Panc1 (cell line): ENCODE measurements around the gene ZNF831.

Source experiments
- POLR2AphosphoS5 ChIP-seq: IDR thresholded peaks from 2 replicates; pipeline ENCODE4 v1.6.1; 2012; ENCODE audit warnings: mild to moderate bottlenecking, low read depth, low read length, moderate library complexity
- SIN3A ChIP-seq: IDR thresholded peaks from 2 replicates; pipeline ENCODE4 v1.6.1; 2012; ENCODE audit warnings: low read depth, mild to moderate bottlenecking, low read length, moderate library complexity, borderline replicate concordance; ENCODE audit not compliant: insufficient read depth
- TCF7L2 ChIP-seq: IDR thresholded peaks from 2 replicates; pipeline ENCODE4 v1.6.1; 2011; ENCODE audit warnings: mild to moderate bottlenecking, low read depth, low read length, inconsistent platforms
- TF ChIP-seq, protein P1 (sequence below): fragments of 450-650 bp; IDR thresholded peaks from 2 replicates; pipeline ENCODE4 v1.5.1; 2017; ENCODE audit warnings: mild to moderate bottlenecking

DNA sequence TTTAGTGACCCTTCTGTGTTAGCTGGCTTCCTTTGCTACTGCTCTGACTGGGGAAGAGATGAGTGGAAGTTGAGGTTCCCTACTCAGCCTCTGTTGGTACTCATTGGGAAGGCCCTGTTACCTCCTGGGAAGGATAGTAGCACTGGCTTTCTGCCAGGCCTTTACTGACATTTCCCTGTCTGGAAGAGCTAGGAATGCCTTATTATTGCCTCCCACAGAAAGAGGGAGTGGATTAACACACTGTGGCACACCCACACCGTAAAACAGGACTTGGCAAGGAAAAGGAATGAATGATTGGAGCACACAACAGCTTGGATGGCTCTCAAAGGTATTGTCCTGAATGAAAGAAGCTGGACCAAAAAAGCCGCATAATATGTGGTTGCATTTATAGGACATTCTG, 12.2 kb downstream of the ZNF831 start:
- TF ChIP-seq, protein P1, sequence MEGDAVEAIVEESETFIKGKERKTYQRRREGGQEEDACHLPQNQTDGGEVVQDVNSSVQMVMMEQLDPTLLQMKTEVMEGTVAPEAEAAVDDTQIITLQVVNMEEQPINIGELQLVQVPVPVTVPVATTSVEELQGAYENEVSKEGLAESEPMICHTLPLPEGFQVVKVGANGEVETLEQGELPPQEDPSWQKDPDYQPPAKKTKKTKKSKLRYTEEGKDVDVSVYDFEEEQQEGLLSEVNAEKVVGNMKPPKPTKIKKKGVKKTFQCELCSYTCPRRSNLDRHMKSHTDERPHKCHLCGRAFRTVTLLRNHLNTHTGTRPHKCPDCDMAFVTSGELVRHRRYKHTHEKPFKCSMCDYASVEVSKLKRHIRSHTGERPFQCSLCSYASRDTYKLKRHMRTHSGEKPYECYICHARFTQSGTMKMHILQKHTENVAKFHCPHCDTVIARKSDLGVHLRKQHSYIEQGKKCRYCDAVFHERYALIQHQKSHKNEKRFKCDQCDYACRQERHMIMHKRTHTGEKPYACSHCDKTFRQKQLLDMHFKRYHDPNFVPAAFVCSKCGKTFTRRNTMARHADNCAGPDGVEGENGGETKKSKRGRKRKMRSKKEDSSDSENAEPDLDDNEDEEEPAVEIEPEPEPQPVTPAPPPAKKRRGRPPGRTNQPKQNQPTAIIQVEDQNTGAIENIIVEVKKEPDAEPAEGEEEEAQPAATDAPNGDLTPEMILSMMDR: no peak
- TF ChIP-seq POLR2AphosphoS5 (no peak), SIN3A (no peak), TCF7L2 (no peak)
